HG02759 (cell line): ENCODE measurements around the gene SFRP5.

Experiments
- ATAC-seq: cut with Tn5 transposase; IDR thresholded peaks from one replicate; pipeline ENCODE4 v1.9.1; 2021; ENCODE audit warnings: mild to moderate bottlenecking, moderate library complexity; ENCODE audit not compliant: unreplicated experiment

Gene SFRP5, protein sequence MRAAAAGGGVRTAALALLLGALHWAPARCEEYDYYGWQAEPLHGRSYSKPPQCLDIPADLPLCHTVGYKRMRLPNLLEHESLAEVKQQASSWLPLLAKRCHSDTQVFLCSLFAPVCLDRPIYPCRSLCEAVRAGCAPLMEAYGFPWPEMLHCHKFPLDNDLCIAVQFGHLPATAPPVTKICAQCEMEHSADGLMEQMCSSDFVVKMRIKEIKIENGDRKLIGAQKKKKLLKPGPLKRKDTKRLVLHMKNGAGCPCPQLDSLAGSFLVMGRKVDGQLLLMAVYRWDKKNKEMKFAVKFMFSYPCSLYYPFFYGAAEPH

GRCh38 chr10:97771913-97772823 is at the start of gene SFRP5:
SFRP5 (minus strand) TSS chr10:97771999; CDS start chr10:97771833, 166 bp downstream.
- ATAC-seq, result no peak

- no peak for ATAC-seq
These were observed 48.4 kb upstream of the SFRP5 start for GRCh38 chr10:97820096-97820704.

DNA sequence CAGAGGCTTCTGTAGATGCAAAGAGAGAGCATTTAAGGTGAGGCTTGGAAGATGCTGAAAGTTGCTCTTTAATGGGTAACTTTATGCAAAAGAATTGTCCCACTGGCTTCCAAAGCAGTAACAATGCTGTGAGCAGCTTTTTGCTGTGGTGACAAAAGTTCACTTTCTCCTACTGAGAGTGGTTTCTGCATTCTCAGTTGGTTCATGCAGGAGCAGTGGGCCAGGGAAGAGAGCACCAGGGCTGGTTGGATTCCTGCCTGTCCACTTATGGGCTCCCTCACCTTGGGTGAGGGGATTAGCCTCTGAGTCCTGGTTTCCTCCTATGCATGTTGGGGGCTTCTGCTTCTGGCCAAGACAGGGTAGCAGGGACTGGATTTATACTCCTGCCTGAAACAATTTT is 46.8 kb upstream of the SFRP5 start:
- no peak for ATAC-seq

DNA sequence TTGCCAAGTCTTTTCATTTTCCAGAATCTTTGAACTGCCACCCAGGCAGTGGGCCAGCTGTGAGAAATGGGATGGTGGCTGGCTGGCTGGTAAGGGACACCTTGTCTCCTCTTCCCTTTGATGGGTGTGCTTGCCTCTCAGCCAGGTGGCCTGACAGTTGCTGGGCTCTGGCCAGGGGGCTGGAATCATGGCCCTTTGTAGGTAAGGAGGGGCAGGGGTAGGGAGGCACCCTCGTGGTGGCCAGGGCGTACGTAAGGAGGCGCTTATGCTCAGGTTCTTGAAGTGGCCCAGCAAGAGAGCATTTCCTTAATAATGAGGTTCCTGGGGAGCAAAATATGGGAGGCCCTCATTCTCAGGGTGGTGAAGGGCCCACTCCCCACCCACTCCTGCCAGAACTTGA is 44.8 kb upstream of the SFRP5 start:
- no peak for ATAC-seq

DNA sequence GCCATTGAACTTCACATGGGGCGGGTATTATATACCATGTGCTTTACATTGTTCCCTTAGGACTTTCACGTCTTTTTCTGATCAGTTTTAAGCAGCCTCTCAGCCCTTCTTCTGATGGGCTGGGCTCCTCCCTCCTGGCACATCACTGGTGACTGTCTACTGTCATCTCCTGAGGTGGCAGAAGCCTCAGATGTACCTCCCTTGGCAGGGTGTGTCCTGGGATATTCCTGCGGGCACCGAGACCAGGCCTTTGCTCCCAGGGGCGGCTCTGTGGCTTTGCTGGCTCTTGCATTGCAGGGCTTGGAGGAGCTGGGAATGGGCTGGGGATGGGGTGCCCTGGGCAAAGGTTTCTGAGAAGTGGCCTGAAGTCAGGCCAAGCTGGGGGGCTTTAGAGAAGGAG is 43.2 kb upstream of the SFRP5 start:
- no peak for ATAC-seq

GRCh38 chr10:97813311-97813710 is 41.5 kb upstream of the SFRP5 start:
- ATAC-seq, result no peak

DNA sequence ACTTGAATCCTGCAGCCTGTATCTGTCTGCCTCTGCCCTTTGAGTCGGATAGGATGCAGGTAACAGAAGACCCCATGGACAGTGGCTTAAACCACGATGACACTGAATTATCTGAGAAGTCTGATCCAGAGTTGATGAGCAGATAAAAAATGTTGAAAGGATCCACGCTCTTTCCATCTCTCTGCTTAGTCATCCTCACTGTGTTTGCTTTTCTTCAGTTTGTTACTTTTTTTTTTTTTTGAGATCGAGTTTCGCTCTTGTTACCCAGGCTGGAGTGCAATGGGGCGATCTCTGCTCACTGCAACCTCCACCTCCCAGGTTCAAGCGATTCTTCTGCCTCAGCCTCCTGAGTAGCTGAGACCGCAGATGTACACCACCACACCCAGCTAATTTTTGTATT is 40.9 kb upstream of the SFRP5 start:
- no peak for ATAC-seq

- ATAC-seq, result no peak
These were observed 40.2 kb upstream of the SFRP5 start for GRCh38 chr10:97811958-97812357.

DNA sequence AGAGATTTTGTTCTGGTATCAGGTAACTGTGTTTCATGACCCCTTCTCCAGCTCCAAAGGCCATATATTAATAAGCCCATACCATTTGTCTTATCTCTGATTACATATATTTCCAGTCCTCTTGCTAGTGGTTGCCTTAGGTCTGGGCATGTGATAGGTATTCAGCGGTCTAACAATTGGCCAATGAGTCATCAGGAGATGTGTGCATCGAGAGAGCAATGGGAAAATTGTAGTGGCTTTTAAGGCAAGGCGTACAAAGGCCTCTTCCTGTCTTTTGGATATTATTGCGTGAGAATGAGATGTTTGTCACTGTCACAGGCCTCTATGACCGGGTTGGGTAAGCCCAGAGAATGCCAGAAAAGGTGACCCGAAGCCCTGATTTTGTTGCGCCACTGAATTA is 38.6 kb upstream of the SFRP5 start:
- ATAC-seq, result no peak

DNA sequence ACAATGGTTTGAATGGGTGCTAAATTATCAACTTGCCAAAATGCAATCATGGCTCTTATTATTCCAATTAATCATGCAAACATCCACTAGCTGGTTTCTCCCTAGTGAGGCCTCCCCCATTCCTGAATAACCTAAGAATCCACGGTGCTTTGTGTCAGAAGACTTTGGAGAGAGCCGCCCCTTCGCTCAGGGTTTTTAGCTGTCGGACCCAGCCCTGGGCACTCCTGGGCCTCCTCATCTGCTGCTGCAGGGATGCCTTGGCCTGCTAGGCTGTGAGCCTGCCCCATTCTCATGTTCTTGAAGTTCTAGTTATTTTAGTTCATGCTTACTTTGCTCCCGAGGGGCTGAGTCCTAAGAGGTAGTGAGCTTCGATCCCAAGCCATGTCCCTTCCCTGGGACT is 34.1 kb upstream of the SFRP5 start:
- no peak for ATAC-seq

DNA sequence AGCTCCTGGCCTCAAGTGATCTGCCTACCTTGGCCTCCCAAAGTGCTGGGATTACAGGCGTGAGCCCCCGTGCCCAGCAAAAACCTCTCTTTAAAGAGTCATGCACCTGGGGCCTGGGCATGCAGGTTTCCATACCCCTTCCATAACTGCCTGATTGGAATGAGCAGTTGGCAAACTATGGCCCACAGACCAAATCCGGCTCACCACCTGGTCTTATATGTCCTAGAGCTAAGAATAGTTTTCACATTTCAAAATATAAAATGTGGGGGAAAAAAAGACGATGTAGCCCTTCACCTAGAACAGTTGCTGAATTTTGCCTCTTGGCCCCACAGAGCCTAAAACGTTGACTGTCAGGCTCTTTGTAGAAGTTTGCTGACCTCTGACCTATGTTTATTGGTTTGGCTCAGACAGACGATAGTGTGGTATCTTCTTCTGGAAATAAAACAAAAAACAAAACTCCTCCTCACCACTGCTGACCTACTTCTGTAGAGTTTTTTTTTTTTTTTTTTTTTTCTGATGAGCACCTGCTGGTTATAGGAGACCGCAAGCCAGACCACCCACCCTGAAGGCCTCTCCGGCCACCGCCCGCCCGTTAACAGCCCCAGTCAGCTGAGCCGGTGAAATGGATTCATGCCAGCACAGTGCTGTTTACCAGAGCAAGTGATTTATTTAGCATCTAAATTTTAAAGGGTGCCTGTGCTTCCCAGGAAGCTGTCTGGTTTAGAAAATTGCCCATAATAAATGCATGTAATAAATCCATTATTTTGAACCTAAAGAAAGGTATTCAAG is 33.5 kb upstream of the SFRP5 start:
- no peak for ATAC-seq

GRCh38 chr10:97801422-97801821 is 29.6 kb upstream of the SFRP5 start:
- ATAC-seq, result no peak

GRCh38 chr10:97800474-97800873 is 28.7 kb upstream of the SFRP5 start:
- ATAC-seq, result no peak

GRCh38 chr10:97798958-97799610 is 27.3 kb upstream of the SFRP5 start:
- ATAC-seq, result no peak

- no peak for ATAC-seq
These were observed 24.9 kb upstream of the SFRP5 start for GRCh38 chr10:97796651-97797050.

- ATAC-seq, result no peak
These were observed 24.1 kb upstream of the SFRP5 start for GRCh38 chr10:97795886-97796285.

DNA sequence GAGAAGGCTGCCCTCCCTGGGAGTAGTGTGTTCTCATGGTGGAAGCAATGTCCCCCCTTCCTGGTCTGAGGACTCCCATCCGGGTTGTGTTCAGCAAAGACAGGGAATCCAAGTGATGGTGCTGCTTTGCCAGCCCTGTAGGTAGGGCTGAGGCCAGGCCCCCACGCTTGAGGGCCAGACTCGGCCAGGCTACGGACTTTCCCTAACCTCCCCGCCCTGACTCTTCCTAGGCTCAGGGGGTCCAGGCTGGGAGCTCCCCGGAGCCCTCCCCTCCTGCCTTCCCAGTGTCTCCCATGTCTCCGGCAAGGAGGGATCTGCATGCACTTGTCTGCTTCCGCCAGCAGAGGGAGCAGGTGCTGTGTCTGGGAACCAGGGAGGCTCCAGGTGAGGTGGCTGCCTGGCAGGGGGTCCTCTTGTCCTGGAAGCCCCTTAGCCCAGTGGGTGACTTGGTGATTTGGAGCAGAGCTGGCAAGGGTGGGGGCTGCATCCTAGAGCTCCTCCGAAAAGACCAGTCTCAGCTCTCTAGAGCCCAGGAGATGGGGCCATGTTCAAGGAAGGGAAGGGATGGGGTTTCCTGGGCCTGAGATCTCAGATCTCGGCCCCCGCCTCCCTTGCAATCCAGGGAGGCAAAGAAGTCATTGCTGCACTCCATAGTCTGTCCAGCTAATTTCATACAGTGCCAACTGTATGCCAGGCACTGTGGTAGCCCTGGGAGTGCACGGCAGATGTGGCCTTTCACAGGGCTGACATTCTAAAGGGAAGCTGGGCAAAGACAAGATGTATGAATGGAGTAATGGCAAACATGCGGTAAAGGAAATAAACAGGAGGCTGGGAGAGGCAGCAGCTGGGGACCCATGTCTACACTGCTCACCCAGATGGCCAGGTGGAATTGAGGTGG is 20.3 kb upstream of the SFRP5 start:
- ATAC-seq, result no peak

GRCh38 chr10:97789770-97790397 is 18.1 kb upstream of the SFRP5 start:
- no peak for ATAC-seq
